ENCODE measurements around the gene GALNT9. TPM values are rescaled to one million over a fixed set of nuclear protein-coding genes. Genes with fewer than 3 reads are reported as not detected.

Gene GALNT9
- total and polyA plus RNA-seq, 2 donors (not counting 1 experiment from before 2014, with no cell fraction given), result 0.10 to 2.8 TPM

- H3K27me3 ChIP-seq (ENCODE audit: control insufficient read depth, insufficient read depth, low read length), result peaks cover 14% of the 10 kb centered on the region
- no peak overlapping the region for H3K9ac ChIP-seq (ENCODE audit: insufficient read depth, low read length)
- no peak overlapping the region for H3K4me3 ChIP-seq (replicated peaks in 1 of 4; ENCODE audit: control extremely low read depth in 1 of 4, insufficient read depth in 1 of 4, low read depth in 3 of 4, low read length in 4 of 4)
Observed at GRCh38 chr12:132172619-132173018, 156.8 kb downstream of the GALNT9 start.

GRCh38 chr12:132171968-132172521 lies 157.3 kb downstream of the GALNT9 start:
- H3K27me3 ChIP-seq (ENCODE audit: control insufficient read depth, insufficient read depth, low read length), result peaks cover 10% of the 10 kb centered on the region

More at GRCh38 chr12:132172619-132173018, 156.8 kb downstream of the GALNT9 start:
- Histone ChIP-seq H4K20me1 (ENCODE audit: control insufficient read depth, extremely low read depth, insufficient read depth, low read length) (no peaks in the 10 kb centered on the region), H3K36me3 (ENCODE audit: control insufficient read depth, insufficient read depth, low read length) (no peaks in the 10 kb centered on the region), H2AFZ (ENCODE audit: low read length) (no peak overlapping the region), H3K4me2 (ENCODE audit: extremely low read depth, insufficient read depth, low read length) (no peak overlapping the region), H3K4me1 (ENCODE audit: control insufficient read depth, extremely low read depth, insufficient read depth, low read length) (no peaks in the 10 kb centered on the region), H3K79me2 (ENCODE audit: control insufficient read depth, insufficient read depth, low read length) (no peaks in the 10 kb centered on the region), H3K9me3 (ENCODE audit: control insufficient read depth, insufficient read depth, low read depth, low read length) (no peaks in the 10 kb centered on the region), H3K27ac (ENCODE audit: insufficient read depth, low read length) (no peak overlapping the region)
- no peak for TF ChIP-seq CTCF (conservative IDR thresholded peaks at IDR 0.05 in 1 of 2, IDR thresholded peaks at IDR 0.05 in 1 of 2; ENCODE audit: low read depth in 1 of 2, low read length in 2 of 2)
- TF ChIP-seq EZH2 (IDR thresholded peaks at IDR 0.05; ENCODE audit: low read length, missing control alignments), result no peak
- DNase-seq (ENCODE audit: low read depth in 2 of 2), result no peak

More at GRCh38 chr12:132171968-132172521, 157.3 kb downstream of the GALNT9 start:
- Histone ChIP-seq H3K27ac (ENCODE audit: insufficient read depth, low read length) (no peak overlapping the region), H4K20me1 (ENCODE audit: control insufficient read depth, extremely low read depth, insufficient read depth, low read length) (no peaks in the 10 kb centered on the region), H3K9ac (ENCODE audit: insufficient read depth, low read length) (no peak overlapping the region), H3K4me2 (ENCODE audit: extremely low read depth, insufficient read depth, low read length) (no peak overlapping the region), H3K79me2 (ENCODE audit: control insufficient read depth, insufficient read depth, low read length) (no peaks in the 10 kb centered on the region), H3K4me1 (ENCODE audit: control insufficient read depth, extremely low read depth, insufficient read depth, low read length) (no peaks in the 10 kb centered on the region), H3K36me3 (ENCODE audit: control insufficient read depth, insufficient read depth, low read length) (no peaks in the 10 kb centered on the region), H3K9me3 (ENCODE audit: control insufficient read depth, insufficient read depth, low read depth, low read length) (no peaks in the 10 kb centered on the region), H3K4me3 (replicated peaks in 1 of 4; ENCODE audit: control extremely low read depth in 1 of 4, insufficient read depth in 1 of 4, low read depth in 3 of 4, low read length in 4 of 4) (no peak overlapping the region), H2AFZ (ENCODE audit: low read length) (no peak overlapping the region)
- TF ChIP-seq EZH2 (IDR thresholded peaks at IDR 0.05; ENCODE audit: low read length, missing control alignments), result no peak
- TF ChIP-seq CTCF (conservative IDR thresholded peaks at IDR 0.05 in 1 of 2, IDR thresholded peaks at IDR 0.05 in 1 of 2; ENCODE audit: low read depth in 1 of 2, low read length in 2 of 2), result no peak
- DNase-seq (ENCODE audit: low read depth in 2 of 2), result no peak
